Thyroid gland (tissue), 4 donors: ENCODE data around the gene SCAPER. TPM values are rescaled to one million over a fixed set of nuclear protein-coding genes. Genes with fewer than 3 reads are reported as not detected.

Experiments
- DNase-seq, 2 donors: peaks; one replicate each; pipeline ENCODE4 v3.0.0-alpha.2; 2019
- H3K27ac ChIP-seq, 3 donors: fragments of 200-600 bp; sonication (generic); 1 replicate in 2 of 3; 2 replicates in 1 of 3; pipeline ENCODE4 v1.5.1; 2016 to 2019; ENCODE audit warnings: mild to moderate bottlenecking in 1 of 3, moderate library complexity in 1 of 3
- H3K27me3 ChIP-seq: fragments of 200-600 bp; sonication (generic); one replicate; pipeline ENCODE4 v1.5.1; 2019
- H3K36me3 ChIP-seq, 2 donors: fragments of 200-600 bp; sonication (generic); one replicate each; pipeline ENCODE4 v1.5.1; 2016 to 2019
- H3K4me1 ChIP-seq, 2 donors: fragments of 200-600 bp; sonication (generic); one replicate each; pipeline ENCODE4 v1.5.1; 2017 to 2019
- H3K4me3 ChIP-seq, 3 donors: fragments of 200-600 bp; sonication (generic); replicated peaks in 1 of 3; 1 replicate in 2 of 3; 2 replicates in 1 of 3; pipeline ENCODE4 v1.5.1; 2016; ENCODE audit warnings: mild to moderate bottlenecking in 1 of 3
- H3K9me3 ChIP-seq: fragments of 200-600 bp; sonication (generic); one replicate; pipeline ENCODE4 v1.5.1; 2017
- POLR2A ChIP-seq, 2 donors: fragments of 450-650 bp; IDR thresholded peaks; one replicate each; pipeline ENCODE4 v1.6.1; 2017; ENCODE audit warnings: antibody characterized with exemption in 2 of 2, mild to moderate bottlenecking in 2 of 2, moderate library complexity in 1 of 2
- WGBS, 2 donors: methylation state at CpG; one replicate each; pipeline ENCODE4 v1.1.5; 2017; 5-methylcytosine and 5-hydroxymethylcytosine counted together
- intact Hi-C: fragments of 100-400 bp; cut with DNase I; formaldehyde crosslinking; loops from one replicate; pipeline ENCODE4 v1.15.1; 2023
- total RNA-seq, 4 donors: library from RNA; depleted of rRNA; stranded (reverse); fragments of >200 nt; gene quantifications; one replicate each; pipeline ENCODE4 v1.2.3, GENCODE V29; 2016
- TF ChIP-seq, protein P1 (sequence below), 6 experiments: fragments of 200-600 bp in 3 of 6; fragments of 450-650 bp in 3 of 6; sonication (generic) in 3 of 6; IDR thresholded peaks; one replicate each; pipeline ENCODE4 v1.5.1; 2016 to 2019; ENCODE audit warnings: antibody characterized with exemption in 6 of 6, mild to moderate bottlenecking in 2 of 6, inconsistent platforms in 1 of 6, moderate library complexity in 1 of 6

The SCAPER gene
- total RNA-seq, 4 donors from 2014 or later = 45.2 to 90.8 (median 63.6) TPM

DNA sequence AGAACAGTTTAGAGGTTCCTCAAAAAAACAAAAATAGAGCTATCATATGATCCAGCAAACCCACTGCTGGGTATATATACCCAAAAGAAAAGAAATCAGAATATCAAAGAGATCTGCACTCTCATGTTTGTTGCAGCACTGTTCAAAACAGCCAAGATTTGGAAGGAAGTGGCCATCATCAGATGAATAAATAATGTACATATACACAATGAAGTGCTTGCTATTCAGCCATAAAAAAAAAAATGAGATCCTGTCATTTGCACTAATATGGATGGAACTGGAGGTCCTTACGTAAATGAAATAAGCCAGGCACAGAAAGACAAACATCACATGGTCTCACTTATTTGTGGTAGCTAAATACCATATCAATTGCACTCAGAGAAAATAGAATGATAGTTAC, 58.4 kb downstream of the SCAPER start:
- H3K27me3 ChIP-seq = no peaks in the 10 kb centered on the region
- 89 to 90% methylated on average over 1 of the region's 1 CpG for WGBS, 2 donors

DNA sequence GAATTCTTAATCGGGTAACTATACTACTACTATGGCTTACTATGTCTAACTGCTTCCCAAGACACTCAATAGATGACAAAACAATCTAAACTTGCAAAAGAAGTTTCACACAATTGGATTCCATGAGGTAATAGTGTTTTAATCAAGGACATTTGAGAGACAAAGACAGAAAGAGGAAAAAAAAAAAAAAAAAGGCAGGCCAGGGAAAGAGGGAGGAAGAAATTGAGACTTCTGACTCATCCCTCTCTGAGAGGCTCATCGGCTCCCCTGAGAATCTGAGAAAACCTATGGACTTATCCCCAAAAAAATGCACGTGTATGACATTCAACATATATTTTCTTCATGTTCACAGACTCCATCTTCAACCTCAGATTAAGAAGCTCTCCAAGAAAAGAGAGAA, 61.0 kb downstream of the SCAPER start:
- H3K4me3 ChIP-seq = no peak overlapping the region
- DNase-seq = no peak
- H3K36me3 ChIP-seq = no peaks in the 10 kb centered on the region
- no peaks in the 10 kb centered on the region for H3K4me1 ChIP-seq
- intact Hi-C loops = loop anchor here (10.0 kb wide), 1 partner anchor 649 kb away; no protein-coding TSS in a partner anchor
- no peak for TF ChIP-seq POLR2A (IDR thresholded peaks at IDR 0.05)
- TF ChIP-seq, protein P1, sequence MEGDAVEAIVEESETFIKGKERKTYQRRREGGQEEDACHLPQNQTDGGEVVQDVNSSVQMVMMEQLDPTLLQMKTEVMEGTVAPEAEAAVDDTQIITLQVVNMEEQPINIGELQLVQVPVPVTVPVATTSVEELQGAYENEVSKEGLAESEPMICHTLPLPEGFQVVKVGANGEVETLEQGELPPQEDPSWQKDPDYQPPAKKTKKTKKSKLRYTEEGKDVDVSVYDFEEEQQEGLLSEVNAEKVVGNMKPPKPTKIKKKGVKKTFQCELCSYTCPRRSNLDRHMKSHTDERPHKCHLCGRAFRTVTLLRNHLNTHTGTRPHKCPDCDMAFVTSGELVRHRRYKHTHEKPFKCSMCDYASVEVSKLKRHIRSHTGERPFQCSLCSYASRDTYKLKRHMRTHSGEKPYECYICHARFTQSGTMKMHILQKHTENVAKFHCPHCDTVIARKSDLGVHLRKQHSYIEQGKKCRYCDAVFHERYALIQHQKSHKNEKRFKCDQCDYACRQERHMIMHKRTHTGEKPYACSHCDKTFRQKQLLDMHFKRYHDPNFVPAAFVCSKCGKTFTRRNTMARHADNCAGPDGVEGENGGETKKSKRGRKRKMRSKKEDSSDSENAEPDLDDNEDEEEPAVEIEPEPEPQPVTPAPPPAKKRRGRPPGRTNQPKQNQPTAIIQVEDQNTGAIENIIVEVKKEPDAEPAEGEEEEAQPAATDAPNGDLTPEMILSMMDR (IDR thresholded peaks at IDR 0.05) = no peak
- 82 to 85% methylated on average over 3 of the region's 3 CpGs for WGBS, 2 donors
- no peaks in the 10 kb centered on the region for H3K27me3 ChIP-seq
- no peaks in the 10 kb centered on the region for H3K9me3 ChIP-seq
- no peak overlapping the region for H3K27ac ChIP-seq

More for the DNA sequence above, 58.4 kb downstream of the SCAPER start:
- Histone ChIP-seq H3K4me1 (no peaks in the 10 kb centered on the region), H3K27ac (no peak overlapping the region), H3K4me3 (no peak overlapping the region), H3K9me3 (no peaks in the 10 kb centered on the region), H3K36me3 (no peaks in the 10 kb centered on the region)
- DNase-seq = no peak
- intact Hi-C loops = loop anchor here (10.0 kb wide), 1 partner anchor 652 kb away; no protein-coding TSS in a partner anchor
- TF ChIP-seq, protein P1 (IDR thresholded peaks at IDR 0.05) = no peak
- TF ChIP-seq POLR2A (IDR thresholded peaks at IDR 0.05) = no peak

DNA sequence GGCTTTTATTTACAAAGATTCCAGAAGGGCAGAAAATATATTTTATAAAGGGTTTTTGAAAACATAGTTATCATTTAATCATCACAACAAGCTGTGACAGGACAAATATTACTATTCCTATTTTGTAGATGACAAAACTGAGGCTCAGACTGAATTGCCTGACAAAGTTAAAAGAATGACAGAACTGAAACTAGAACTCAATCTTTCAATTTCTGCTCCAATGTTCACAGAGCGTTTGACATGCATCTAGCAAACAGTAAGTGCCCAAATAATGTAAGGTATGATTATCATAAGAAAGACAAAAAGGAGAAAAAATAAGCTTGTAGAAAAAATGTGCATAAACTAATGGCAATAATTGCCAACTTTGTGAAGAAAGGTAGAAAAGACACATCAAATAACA, 61.9 kb downstream of the SCAPER start:
- no peak overlapping the region for H3K27ac ChIP-seq
- H3K9me3 ChIP-seq = no peaks in the 10 kb centered on the region
- no peaks in the 10 kb centered on the region for H3K27me3 ChIP-seq
- intact Hi-C loops = loop anchor here (10.0 kb wide), 1 partner anchor 648 kb away; no protein-coding TSS in a partner anchor
- no peaks in the 10 kb centered on the region for H3K36me3 ChIP-seq
- no peak for DNase-seq
- WGBS, 2 donors = 92% methylated on average over 1 of the region's 1 CpG
- H3K4me1 ChIP-seq = no peaks in the 10 kb centered on the region
- no peak for TF ChIP-seq POLR2A (IDR thresholded peaks at IDR 0.05)
- TF ChIP-seq, protein P1 (IDR thresholded peaks at IDR 0.05) = no peak
- no peak overlapping the region for H3K4me3 ChIP-seq

DNA sequence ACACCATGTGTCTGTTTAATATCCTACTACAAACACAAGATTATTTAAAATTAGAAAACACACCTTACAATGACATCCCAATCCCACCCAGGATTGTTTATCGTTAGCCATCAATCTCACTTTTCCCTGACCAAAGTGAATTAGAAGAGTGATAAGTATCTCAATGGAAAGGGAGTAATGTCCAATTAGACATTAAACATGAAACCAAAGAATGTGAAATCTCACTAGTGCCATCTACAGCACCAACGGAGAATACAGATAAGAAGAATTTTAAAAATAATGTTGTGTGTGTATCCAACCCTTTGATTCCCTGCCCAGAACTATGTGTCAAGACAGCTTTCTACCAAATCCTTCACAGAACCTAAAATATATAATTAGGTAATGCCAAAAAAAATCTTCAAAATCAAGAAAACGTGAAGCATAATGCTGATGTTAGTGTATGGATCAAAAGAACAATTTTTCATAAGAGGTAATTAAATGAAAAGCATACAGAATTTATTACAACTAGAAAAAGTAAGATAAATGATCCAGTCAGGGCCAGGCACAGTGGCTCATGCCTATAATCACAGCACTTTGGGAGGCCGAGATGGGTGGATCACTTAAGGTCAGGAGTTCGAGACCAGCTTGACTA, 64.2 kb downstream of the SCAPER start:
- 62 to 75% methylated on average over 5 of the region's 5 CpGs for WGBS, 2 donors
- intact Hi-C loops = loop anchor here (10.0 kb wide), 1 partner anchor 646 kb away; no protein-coding TSS in a partner anchor
- TF ChIP-seq, protein P1 (IDR thresholded peaks at IDR 0.05) = peak in 4 of 6 experiments; percentile 14 to 56 (median 52)
- no peak for TF ChIP-seq POLR2A (IDR thresholded peaks at IDR 0.05)

DNA sequence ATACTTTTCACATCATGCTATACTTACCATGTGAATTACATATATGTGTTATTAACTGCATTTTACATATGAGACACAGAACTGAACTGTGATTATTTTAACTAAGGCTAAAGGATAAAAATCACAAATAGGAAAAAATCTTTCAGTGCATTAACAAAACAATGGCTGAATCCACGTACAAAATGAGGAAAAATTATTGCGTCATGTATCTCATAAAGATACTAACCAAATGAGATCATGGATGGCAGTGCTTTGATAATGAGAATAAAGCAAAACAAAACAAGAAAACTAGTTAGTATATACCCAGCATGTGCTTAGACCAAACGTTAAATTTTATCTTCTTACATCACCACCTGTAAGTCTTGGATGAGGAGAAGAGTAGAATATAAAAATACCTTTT, 66.0 kb downstream of the SCAPER start:
- Histone ChIP-seq H3K4me1 (no peaks in the 10 kb centered on the region), H3K36me3 (no peaks in the 10 kb centered on the region), H3K9me3 (no peaks in the 10 kb centered on the region), H3K27me3 (no peaks in the 10 kb centered on the region), H3K4me3 (no peak overlapping the region), H3K27ac (no peak overlapping the region)
- TF ChIP-seq, protein P1 (IDR thresholded peaks at IDR 0.05) = no peak
- no peak for TF ChIP-seq POLR2A (IDR thresholded peaks at IDR 0.05)
- 91% methylated on average over 3 of the region's 3 CpGs for WGBS, 2 donors
- DNase-seq = no peak
- intact Hi-C loops = no loop called here

More for the DNA sequence above, 64.2 kb downstream of the SCAPER start:
- no peak overlapping the region for H3K27ac ChIP-seq
- H3K9me3 ChIP-seq = no peaks in the 10 kb centered on the region
- H3K27me3 ChIP-seq = no peaks in the 10 kb centered on the region
- no peak for DNase-seq
- no peaks in the 10 kb centered on the region for H3K36me3 ChIP-seq
- no peaks in the 10 kb centered on the region for H3K4me1 ChIP-seq
- H3K4me3 ChIP-seq = no peak overlapping the region
